GM10248 (cell line): ENCODE measurements around the gene ESRRG.
"Not testable (repeated sequence)": the region's sequence is repeated elsewhere in the genome, so short reads cannot be mapped to it uniquely, and the experiment has no call there.

Experiments
- CTCF ChIA-PET: fragments of 300-600 bp; sonication (Branson Sonifier 250); formaldehyde crosslinking; extraction: SDS; loops from one replicate; lab custom pipeline; 2021; ENCODE audit warnings: antibody characterized with exemption; lab: Yijun Ruan, JAX
- POLR2A ChIA-PET: fragments of 350-650 bp; sonication (Branson Sonifier 250); formaldehyde crosslinking; extraction: SDS; loops from one replicate; lab custom pipeline; 2020; ENCODE audit warnings: antibody characterized with exemption; lab: Yijun Ruan, JAX
- DNase-seq: peaks from one replicate; pipeline ENCODE4 v3.0.0; 2012; ENCODE audit errors: extremely low spot score
- CTCF ChIP-seq: IDR thresholded peaks from 2 replicates; pipeline ENCODE4 v1.5.1; 2012; ENCODE audit warnings: mild to moderate bottlenecking, low read depth; ENCODE audit errors: extremely low read depth, missing control alignments, control extremely low read depth

The ESRRG gene

GRCh38 chr1:216535751-216536150 lies 187.5 kb downstream of the ESRRG start:
- ChIA-PET POLR2A (no interaction called here), CTCF (interaction anchor here (1.4 kb wide), 1 partner anchor 31 kb away, joined by 3 read pairs; no protein-coding TSS in a partner anchor)
- TF ChIP-seq CTCF = no peak
- no peak for DNase-seq

- ChIA-PET CTCF (interaction anchor here (1.4 to 1.5 kb wide), 2 partner anchors 10 to 31 kb away, joined by 3 to 5 read pairs; no protein-coding TSS in a partner anchor), POLR2A (no interaction called here)
- TF ChIP-seq CTCF = no peak
- DNase-seq = no peak
These were observed 188.2 kb downstream of the ESRRG start for GRCh38 chr1:216535059-216535458.

GRCh38 chr1:216533776-216534175 lies 189.5 kb downstream of the ESRRG start:
- CTCF ChIA-PET = interaction anchor here (1.1 to 1.5 kb wide), 2 partner anchors 12 to 18 kb away, joined by 4 to 5 read pairs; no protein-coding TSS in a partner anchor
- no peak for TF ChIP-seq CTCF
- no peak for DNase-seq
- POLR2A ChIA-PET = no interaction called here

GRCh38 chr1:216532251-216532798 lies 190.9 kb downstream of the ESRRG start:
- DNase-seq = no peak
- TF ChIP-seq CTCF = no peak
- ChIA-PET POLR2A (interaction anchor here (0.6 kb wide), 1 partner anchor 306 kb away, joined by 3 read pairs; no protein-coding TSS in a partner anchor), CTCF (interaction anchor here (0.9 to 1.4 kb wide), 3 partner anchors 11 to 35 kb away, joined by 3 to 5 read pairs (median 3); no protein-coding TSS in a partner anchor)

GRCh38 chr1:216531263-216532239 lies 191.7 kb downstream of the ESRRG start:
- no peak for TF ChIP-seq CTCF
- DNase-seq = no peak
- POLR2A ChIA-PET = interaction anchor here (0.6 kb wide), 1 partner anchor 305 kb away, joined by 3 read pairs; no protein-coding TSS in a partner anchor
- CTCF ChIA-PET = interaction anchor here (1.4 kb wide), 2 partner anchors 12 to 20 kb away, joined by 3 to 5 read pairs; no protein-coding TSS in a partner anchor

GRCh38 chr1:216529851-216530250 lies 193.4 kb downstream of the ESRRG start:
- POLR2A ChIA-PET, DNase-seq, CTCF ChIA-PET: not testable (repeated sequence)
